Lung (tissue), 12 donors: ENCODE data around the gene CLCN6. TPM values are rescaled to one million over a fixed set of nuclear protein-coding genes. Genes with fewer than 3 reads are reported as not detected.

Source experiments
- ATAC-seq: fragments of 200-7000 bp; cut with Tn5 transposase; one replicate; pipeline ENCODE4 v1.9.1; 2020; ENCODE audit warnings: moderate number of reproducible peaks; ENCODE audit not compliant: insufficient read depth, low FRiP score
- DNase-seq, 3 donors: peaks; one replicate each; pipeline ENCODE4 v3.0.0-alpha.2; 2013 to 2017
- H3K27ac ChIP-seq, 2 donors: one replicate each; pipeline ENCODE4 v1.5.1; 2013; ENCODE audit warnings: mild to moderate bottlenecking in 2 of 2, moderate library complexity in 2 of 2, control low read depth in 1 of 2, inconsistent platforms in 1 of 2, low read depth in 1 of 2, low read length in 1 of 2
- H3K27me3 ChIP-seq, 3 donors: one replicate each; pipeline ENCODE4 v1.5.1; 2013; ENCODE audit warnings: low read length in 2 of 3; ENCODE audit not compliant: control insufficient read depth in 3 of 3, insufficient read depth in 3 of 3
- H3K36me3 ChIP-seq, 4 donors: one replicate each; pipeline ENCODE4 v1.5.1; 2013; ENCODE audit warnings: low read length in 4 of 4, mild to moderate bottlenecking in 1 of 4, moderate library complexity in 1 of 4; ENCODE audit not compliant: control insufficient read depth in 4 of 4, insufficient read depth in 4 of 4
- H3K4me1 ChIP-seq, 5 donors: one replicate each; pipeline ENCODE4 v1.5.1; 2013; ENCODE audit warnings: low read length in 5 of 5, mild to moderate bottlenecking in 2 of 5, moderate library complexity in 1 of 5; ENCODE audit not compliant: control insufficient read depth in 5 of 5, insufficient read depth in 5 of 5
- H3K4me3 ChIP-seq: one replicate; pipeline ENCODE4 v1.5.1; 2013; ENCODE audit warnings: mild to moderate bottlenecking, control low read depth, moderate library complexity
- H3K9ac ChIP-seq, 2 donors: one replicate each; pipeline ENCODE4 v1.5.1; 2013; ENCODE audit warnings: low read length in 2 of 2, control low read depth in 1 of 2; ENCODE audit not compliant: insufficient read depth in 1 of 2
- H3K9me3 ChIP-seq, 4 donors: one replicate each; pipeline ENCODE4 v1.5.1; 2013; ENCODE audit warnings: low read length in 3 of 4, mild to moderate bottlenecking in 1 of 4, moderate library complexity in 1 of 4; ENCODE audit not compliant: control insufficient read depth in 4 of 4, insufficient read depth in 3 of 4
- WGBS, 2 donors: extraction: QIAGEN DNeasy Blood & Tissue Kit; methylation state at CpG; one replicate each; pipeline ENCODE4 v1.1.7; 2013; 5-methylcytosine and 5-hydroxymethylcytosine counted together
- polyA plus RNA-seq, 2 donors: library from polyadenylated mRNA; stranded (reverse); fragments of 200-250 nt; gene quantifications; one replicate each; pipeline ENCODE4 v1.2.1, GENCODE V29; 2013
- total RNA-seq, 2 donors: library from RNA; depleted of rRNA in 1 of 2; stranded (reverse); fragments of >200 nt in 1 of 2; gene quantifications; one replicate each; pipeline ENCODE4 v1.2.1, GENCODE V29; 2014 to 2021
- TF ChIP-seq, protein P1 (sequence below): IDR thresholded peaks from 2 replicates; pipeline ENCODE4 v1.5.1; 2012; ENCODE audit warnings: mild to moderate bottlenecking; ENCODE audit errors: control extremely low read depth, extremely low read depth
- donor health status: control.
- donor health status: control.
- donor health status: Bipolar disorder and iron deficiency.
- donor health status: healthy.
- donor health status: DM: yes; HTN: yes; CAD: no.

CLCN6 gene
- total and polyA plus RNA-seq, 4 donors: 16.7 to 35.7 (median 18.1) TPM

DNA sequence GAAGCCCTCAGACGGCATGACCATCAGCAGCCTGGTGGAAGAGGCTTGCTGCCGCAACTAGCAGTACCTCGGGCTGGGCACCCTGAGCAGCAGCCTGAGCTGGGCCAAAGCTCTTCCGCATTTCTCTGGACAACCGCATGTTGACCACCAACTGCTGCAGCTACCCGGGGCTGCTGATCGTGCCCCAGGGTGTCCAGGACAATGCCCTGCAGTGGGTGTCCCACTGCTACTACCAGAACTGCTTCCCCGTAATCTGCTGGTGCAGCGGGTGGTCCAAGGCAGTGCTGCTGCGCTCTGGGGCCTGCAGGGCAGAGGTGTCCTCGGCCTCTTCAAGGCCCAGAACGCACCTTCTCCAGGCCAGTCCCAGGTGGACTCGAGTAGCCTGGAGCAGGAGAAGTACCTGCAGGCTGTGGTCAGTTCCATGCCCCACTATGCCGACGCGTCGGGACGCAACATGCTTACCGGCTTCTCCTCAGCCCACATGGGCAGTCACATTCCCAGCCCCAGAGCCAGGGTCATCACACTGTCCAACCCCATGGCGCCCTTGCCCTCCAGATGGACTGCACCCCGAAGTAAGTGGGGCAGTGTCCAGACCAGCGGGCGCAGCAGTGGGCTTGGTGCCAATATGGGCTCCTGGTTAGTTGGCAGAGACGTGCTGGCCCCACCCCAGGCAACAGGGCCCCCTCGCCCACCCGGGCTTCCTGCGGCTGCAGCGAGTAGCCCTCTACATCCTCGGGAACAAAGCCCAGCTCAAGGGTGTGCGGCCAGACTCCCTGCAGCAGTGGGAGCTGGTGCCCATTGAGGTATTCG, 72.3 kb downstream of the CLCN6 start:
- no peak for DNase-seq
- Histone ChIP-seq H3K27me3 (peaks cover 0 to 4% (median 0%) of the 10 kb centered on the region in 3 donors), H3K27ac (no peak overlapping the region), H3K36me3 (no peaks in the 10 kb centered on the region), H3K9me3 (no peaks in the 10 kb centered on the region), H3K9ac (no peak overlapping the region), H3K4me3 (no peak overlapping the region), H3K4me1 (peaks cover 6 to 32% (median 10%) of the 10 kb centered on the region in 5 donors)
- 88 to 93% methylated on average over 31 of the region's 31 CpGs for whole genome bisulfite sequencing, 2 donors
- TF ChIP-seq, protein P1, sequence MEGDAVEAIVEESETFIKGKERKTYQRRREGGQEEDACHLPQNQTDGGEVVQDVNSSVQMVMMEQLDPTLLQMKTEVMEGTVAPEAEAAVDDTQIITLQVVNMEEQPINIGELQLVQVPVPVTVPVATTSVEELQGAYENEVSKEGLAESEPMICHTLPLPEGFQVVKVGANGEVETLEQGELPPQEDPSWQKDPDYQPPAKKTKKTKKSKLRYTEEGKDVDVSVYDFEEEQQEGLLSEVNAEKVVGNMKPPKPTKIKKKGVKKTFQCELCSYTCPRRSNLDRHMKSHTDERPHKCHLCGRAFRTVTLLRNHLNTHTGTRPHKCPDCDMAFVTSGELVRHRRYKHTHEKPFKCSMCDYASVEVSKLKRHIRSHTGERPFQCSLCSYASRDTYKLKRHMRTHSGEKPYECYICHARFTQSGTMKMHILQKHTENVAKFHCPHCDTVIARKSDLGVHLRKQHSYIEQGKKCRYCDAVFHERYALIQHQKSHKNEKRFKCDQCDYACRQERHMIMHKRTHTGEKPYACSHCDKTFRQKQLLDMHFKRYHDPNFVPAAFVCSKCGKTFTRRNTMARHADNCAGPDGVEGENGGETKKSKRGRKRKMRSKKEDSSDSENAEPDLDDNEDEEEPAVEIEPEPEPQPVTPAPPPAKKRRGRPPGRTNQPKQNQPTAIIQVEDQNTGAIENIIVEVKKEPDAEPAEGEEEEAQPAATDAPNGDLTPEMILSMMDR: no peak
- no peak for ATAC-seq

GRCh38 chr1:11878891-11879190, 72.8 kb downstream of the CLCN6 start:
- ATAC-seq: no peak
- H3K27me3 ChIP-seq: peaks cover 0 to 4% (median 0%) of the 10 kb centered on the region in 3 donors
- H3K9ac ChIP-seq: no peak overlapping the region
- no peak overlapping the region for H3K27ac ChIP-seq
- H3K9me3 ChIP-seq: no peaks in the 10 kb centered on the region
- no peak overlapping the region for H3K4me3 ChIP-seq
- DNase-seq: no peak
- peaks cover 9 to 32% (median 10%) of the 10 kb centered on the region in 5 donors for H3K4me1 ChIP-seq
- no peaks in the 10 kb centered on the region for H3K36me3 ChIP-seq
- TF ChIP-seq, protein P1: no peak
- 85 to 94% methylated on average over 6 of the region's 6 CpGs for WGBS, 2 donors

GRCh38 chr1:11879311-11880180, 73.6 kb downstream of the CLCN6 start:
- peak overlapping the region in 1 of 2 donors; percentile 90 for H3K27ac ChIP-seq
- 80 to 91% methylated on average over 27 to 28 of the region's 28 CpGs for WGBS, 2 donors
- DNase-seq: no peak
- TF ChIP-seq, protein P1: no peak
- no peaks in the 10 kb centered on the region for H3K36me3 ChIP-seq
- peaks cover 8 to 32% (median 10%) of the 10 kb centered on the region in 5 donors for H3K4me1 ChIP-seq
- no peak for ATAC-seq
- H3K27me3 ChIP-seq: peaks cover 0 to 4% (median 0%) of the 10 kb centered on the region in 3 donors
- no peak overlapping the region for H3K9ac ChIP-seq
- no peak overlapping the region for H3K4me3 ChIP-seq
- no peaks in the 10 kb centered on the region for H3K9me3 ChIP-seq
